GM19025 (cell line): Measurements from ENCODE around the gene ZBTB34.

ENCODE experiments used
- ATAC-seq: cut with Tn5 transposase; IDR thresholded peaks from one replicate; pipeline ENCODE4 v1.9.1; 2021; ENCODE audit warnings: mild to moderate bottlenecking, low read depth, moderate library complexity; ENCODE audit not compliant: unreplicated experiment

Gene ZBTB34

DNA sequence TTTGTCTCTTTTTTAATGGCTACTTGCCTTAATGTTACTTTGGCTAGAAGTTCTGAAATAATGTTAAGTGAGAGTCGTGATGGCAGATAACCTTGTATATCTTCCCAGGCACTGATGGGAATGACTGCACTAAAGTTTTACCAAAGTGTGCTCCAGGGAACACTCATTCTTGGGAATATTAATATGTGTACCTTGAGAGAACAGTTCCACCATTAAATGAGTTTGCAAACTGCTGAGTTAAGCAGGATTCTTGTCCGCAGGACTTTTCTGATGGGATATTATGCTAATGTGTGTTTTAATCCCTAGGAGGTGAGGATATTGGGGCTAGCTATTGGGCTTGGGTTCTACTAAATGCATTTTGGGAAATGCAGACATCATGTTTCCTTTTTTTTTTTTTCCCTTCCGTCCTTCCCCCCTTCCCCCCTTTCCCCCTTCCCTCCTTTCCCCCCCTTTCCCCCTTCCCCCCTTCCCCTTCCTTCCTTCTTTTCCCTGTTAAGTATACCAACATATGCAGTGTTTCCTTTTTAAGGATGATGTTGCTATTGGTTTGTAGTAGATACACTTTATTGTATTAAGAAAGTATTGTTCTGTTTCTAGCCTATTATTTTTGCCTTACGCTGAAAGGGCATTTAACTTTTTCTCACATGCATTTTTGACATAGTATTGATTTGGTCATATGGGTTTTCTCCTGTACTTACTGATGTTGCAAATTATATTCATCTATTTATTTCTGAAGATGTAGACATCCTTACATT, 15.5 kb downstream of the ZBTB34 start:
- ATAC-seq = no peak

DNA sequence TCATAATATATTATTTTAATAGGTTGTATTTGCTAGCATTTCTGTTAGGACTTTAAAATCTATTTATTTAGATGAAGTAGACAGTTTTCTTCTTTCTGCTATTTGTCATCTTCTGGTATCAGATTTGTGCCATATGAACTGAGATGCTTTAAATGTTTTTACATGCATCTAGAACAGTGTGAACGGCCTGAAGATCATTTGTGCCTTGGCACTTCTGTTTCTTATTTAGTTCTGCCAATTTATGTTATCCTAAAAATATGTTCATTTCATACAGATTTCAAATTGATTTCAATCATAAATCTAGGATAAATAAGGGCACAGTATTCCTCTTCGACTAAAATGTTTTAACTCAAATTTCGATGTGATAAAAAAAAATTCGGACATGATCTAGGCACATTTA, 16.1 kb downstream of the ZBTB34 start:
- no peak for ATAC-seq

DNA sequence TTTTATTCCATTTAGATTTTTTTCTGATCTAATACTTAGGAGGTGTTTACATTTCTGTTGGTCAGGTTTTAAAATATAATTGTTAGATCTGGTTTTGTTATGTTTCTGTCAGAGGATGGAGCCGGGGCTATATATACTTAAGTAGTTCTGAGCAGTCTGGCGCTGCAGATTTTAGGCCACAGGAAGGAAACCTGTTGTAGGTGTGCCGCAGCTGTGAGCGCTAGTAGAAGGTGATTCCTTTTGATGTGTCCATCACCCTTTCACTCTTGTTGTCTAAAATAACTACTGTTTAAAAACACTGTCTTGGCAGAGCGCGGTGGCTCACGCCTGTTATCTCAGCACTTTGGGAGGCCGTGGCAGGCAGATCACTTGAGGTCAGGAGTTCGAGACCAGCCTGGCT, 17.0 kb downstream of the ZBTB34 start:
- ATAC-seq = no peak

DNA sequence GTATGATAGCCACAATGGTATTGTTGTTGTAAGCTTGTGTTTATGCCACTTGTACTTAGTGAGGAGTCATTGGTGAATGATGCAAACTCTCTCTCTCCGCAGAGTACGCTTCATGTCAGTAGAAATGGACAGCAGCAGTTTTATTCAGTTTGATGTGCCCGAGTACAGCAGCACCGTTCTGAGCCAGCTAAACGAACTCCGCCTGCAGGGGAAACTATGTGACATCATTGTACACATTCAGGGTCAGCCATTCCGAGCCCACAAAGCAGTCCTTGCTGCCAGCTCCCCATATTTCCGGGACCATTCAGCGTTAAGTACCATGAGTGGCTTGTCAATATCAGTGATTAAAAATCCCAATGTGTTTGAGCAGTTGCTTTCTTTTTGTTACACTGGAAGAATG, 18.8 kb downstream of the ZBTB34 start:
- ATAC-seq = no peak

DNA sequence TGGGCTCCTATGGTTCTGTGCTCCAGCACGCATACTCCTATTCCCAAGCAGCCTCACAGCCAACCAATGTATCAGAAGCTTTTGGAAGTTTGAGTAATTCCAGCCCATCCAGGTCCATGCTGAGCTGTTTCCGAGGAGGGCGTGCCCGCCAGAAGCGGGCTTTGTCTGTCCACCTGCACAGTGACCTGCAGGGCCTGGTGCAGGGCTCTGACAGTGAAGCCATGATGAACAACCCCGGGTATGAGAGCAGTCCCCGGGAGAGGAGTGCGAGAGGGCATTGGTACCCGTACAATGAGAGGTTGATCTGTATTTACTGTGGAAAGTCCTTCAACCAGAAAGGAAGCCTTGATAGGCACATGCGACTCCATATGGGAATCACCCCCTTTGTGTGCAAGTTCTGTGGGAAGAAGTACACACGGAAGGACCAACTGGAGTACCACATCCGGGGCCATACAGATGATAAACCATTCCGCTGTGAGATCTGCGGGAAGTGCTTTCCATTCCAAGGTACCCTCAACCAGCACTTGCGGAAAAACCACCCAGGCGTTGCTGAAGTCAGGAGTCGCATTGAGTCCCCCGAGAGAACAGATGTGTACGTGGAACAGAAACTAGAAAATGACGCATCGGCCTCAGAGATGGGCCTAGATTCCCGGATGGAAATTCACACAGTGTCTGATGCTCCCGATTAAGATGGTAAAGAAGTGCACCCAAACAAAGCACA, 19.9 kb downstream of the ZBTB34 start:
- ATAC-seq = no peak

DNA sequence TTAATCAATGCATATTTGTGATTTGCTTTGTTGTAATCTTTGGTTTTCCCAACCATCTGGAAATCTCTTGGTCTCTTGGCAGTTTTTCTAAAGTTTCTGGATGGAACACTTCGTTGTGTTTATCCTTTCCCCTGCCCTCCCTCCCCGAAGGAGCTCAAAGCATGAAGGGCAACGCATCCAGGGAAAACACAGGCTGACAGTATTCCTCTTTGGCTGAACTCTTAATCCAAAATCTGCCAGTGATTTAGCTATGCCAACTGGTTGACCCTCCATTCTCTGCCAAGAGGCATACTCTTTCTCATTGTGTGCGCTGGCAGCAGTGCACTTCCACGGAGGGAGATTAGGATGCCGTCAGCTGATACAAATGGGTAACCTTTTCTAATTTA, 20.5 kb downstream of the ZBTB34 start:
- no peak for ATAC-seq

DNA sequence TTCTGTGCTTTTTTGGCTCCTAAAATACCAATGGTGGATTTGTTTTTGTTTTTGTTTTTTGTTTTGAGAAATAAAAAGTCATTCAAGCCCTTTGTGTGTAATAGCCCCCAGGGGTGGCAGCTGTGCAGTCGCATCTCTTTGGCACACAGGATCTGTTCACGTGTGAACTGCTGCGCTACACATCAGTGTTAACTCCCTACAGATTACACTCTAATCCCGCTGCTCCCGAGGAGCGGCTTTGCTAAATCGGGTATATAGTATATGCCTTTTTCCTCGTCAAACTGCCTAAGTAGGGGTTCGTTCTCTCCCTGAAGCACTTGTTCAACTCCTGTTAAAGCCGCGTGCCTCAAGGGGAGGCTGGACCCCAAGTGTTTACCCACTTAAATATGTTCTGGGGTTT, 22.3 kb downstream of the ZBTB34 start:
- no peak for ATAC-seq

DNA sequence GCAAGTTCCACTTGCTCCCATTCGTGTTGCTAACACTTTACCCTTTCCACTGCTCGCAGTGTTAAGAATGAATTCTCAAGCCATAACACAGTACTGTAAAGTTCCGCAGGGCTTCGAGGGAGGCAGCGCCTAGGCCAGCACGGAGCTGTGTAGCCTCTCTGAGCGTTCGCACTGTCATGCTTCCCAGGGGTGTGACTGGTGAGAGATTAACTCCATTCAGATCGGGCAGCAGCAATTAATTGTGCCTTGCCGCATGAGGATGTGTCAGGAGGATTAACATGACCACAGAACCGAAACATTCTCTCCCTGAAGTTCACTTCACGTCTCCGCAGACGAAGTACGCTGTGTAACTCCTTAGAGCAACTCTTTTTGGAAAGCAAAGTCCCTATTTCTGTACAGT, 23.2 kb downstream of the ZBTB34 start:
- ATAC-seq = no peak

DNA sequence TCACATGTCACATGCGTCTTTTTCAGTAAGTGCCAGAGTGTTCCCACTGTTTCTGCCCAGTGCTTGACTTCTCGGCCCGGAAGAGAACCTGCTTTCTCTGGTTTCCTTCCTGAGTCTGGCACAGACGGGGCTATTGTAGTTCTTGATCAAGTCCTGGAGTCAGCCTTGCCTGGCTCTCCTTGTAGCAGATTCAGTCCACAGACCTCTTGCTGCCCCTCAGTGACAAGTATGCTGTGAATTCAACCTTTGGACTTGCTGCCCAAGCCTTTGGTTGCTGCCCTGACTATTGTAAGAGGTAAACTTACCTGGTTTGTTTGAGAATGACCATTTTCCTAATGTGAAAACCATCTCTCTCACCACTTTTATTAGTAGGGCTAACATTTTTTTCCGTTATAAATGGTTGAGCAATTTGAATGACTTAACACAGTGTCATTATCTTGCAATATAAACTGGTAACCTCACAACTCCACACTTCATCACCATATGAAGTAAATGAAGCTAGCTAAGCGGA, 24.7 kb downstream of the ZBTB34 start:
- no peak for ATAC-seq

DNA sequence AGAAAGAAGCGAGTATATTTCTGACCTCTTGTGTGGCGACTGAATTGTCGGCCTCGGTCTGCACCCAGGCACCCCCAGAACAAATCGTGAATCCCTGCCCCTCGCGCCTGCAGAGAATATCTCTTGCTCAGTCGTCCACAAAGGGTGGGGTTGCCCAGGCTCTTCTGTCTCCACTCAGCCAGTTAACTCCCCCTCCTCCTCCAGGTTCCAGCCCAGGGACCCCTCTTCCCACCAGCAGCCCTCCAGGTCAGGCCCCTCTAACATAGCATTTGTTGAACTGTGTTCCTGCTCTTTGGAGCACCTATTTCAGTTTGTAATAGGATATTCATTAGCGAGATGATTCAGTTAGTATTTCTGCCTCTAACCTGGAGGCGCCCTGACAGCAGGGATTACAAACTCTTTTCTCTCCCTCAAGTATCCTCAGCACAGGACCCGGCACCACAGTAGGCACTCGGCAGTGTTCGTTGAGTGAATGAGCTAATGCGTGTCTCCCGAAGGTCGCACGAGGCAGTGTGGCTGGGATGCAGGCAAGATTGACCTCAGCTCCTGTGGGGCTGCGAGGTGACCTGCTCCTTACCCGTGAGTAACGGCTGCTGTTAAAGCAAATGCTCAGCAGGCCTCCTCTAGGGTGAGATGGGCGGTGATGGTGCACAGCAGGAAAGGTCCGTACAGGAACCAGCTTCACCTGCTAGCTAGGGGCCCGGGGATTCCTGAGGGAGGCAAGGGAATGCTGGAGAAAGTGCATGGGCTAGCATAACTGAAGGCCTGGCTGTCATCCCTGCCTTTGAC, 25.8 kb downstream of the ZBTB34 start:
- ATAC-seq = no peak

DNA sequence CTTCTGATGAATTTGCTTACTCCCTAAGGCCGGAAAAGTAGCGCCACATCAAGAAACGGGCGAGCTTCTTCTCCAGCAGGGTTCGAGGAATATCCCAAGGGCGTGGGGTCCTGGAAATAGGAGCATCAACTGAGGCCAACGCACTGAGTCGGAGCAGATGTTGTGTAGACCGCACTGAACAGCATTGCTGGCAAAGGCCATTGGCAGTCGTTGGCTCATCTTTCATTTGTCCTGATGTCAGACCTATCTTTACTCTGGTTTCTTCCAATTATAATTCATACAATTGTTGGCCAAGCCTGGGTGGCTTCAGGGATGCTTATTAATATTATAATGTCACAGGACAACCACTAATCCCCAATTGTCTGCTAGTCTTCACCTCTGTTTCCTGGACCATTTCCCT, 26.5 kb downstream of the ZBTB34 start:
- ATAC-seq = no peak

DNA sequence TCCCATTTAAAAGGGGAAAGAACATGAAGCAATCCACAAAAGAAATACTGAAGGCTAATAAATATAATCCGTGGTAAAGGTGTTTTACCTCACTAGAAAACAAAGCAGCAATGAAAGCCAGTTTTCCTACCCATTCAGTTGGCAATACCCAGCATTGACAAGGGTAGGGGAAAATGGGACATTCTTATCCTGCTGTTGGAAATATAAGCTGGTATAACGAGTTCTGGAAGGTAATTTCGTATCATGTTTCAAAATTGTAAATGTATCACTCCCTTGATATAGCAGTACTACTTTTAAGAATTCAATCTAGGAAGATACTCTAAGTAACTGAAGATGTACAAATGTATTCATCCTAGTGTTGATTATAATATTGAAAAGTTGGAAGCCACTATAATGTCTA, 31.2 kb downstream of the ZBTB34 start:
- no peak for ATAC-seq

DNA sequence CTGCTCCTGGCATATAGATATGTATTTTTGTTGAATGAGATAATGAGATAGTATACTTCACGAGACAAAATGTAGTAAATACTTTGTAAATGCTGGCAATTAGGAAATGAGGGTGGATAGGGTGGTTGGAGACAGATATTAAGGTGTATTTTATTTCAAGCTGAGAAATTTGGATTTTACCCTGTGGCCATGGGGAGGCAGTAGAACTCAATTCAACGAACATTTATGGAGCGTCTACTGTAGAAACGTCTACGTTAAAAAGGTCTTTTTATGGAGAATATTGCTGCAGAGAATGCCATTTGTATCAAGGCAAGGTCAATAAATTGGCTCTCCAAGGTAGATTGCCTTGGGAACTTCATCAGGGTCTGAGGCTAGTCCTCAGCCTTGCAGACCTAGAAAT, 32.6 kb downstream of the ZBTB34 start:
- ATAC-seq = no peak

DNA sequence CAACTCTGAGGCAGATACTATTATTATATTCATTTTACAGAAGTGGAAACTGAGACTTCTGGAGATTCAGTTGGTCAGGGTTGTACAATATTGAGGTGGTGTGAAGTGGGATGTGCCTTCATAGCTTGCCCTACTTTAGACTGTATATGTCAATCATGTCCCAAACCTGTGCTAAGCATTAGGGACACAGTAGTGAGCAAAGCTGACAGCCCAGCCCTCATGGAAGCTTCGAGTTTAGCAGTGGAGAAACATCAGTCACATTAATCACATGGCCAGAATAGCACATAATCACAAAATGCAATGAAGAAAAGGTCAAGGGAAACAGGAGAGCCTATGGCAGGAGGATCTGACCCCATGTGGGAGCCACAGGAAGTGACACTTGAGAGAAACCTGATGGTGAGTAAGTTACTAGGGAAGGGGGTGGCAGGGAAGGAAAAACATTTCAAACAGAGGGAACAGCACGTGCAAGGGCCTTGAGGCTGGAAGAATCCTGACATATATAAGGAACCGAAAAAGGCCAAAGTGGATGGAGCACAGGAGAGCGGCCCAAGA, 33.7 kb downstream of the ZBTB34 start:
- ATAC-seq = no peak

DNA sequence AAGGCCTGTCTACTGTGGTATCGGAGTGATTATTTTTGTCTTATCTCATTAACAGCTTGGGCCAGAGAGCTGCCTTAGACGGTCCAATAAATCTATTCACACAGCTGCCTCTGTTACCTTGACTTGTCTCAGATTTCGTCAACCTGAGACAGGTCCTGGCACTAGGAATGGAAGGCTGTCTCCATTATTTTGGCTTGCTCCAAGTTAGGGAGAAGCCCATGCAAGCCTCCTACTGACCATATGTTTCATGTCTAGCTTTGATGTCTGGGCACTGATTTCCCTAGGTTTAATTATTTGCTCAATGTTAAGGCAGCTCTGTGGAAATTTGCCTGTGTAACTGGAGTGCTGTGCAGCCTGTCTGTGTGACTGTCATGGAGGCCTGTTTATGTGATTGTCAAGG, 41.8 kb downstream of the ZBTB34 start:
- no peak for ATAC-seq

DNA sequence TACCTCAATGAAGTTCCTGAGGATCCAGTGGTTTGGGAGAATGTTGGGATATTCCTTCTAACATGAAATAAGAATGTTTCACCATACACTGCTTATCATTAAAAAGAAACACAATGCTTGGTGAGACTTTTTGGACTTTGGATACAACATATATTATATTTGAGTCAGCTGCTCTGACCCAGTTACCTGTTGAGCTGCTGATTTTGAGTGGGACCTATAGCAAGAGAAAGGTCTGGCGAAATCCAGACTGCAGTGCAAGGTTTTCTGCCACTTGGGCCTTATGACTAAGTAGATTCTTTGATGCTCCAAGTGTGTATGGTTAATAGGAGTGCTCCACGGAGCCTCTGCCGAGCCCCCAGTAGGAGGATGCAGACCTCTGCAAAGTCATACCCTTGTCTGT, 44.1 kb downstream of the ZBTB34 start:
- no peak for ATAC-seq

DNA sequence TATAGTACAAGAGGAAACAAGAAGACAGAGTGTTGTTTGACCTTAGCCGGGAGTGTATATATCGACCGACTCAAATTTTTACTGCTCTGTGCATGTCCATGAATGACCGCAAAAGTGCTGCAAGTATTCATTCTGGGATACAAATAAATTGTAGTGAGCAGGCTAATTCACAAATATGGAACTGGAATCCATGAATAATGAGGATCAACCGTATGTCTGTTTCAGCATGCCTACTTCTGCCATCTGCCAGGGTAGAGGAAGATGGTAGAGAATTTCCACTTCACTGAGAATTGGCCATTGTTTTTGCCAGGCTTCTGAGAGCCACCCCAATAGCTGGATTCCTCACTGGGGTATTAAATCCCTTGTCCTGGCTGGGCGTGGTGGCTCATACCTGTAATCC, 45.7 kb downstream of the ZBTB34 start:
- ATAC-seq = no peak

DNA sequence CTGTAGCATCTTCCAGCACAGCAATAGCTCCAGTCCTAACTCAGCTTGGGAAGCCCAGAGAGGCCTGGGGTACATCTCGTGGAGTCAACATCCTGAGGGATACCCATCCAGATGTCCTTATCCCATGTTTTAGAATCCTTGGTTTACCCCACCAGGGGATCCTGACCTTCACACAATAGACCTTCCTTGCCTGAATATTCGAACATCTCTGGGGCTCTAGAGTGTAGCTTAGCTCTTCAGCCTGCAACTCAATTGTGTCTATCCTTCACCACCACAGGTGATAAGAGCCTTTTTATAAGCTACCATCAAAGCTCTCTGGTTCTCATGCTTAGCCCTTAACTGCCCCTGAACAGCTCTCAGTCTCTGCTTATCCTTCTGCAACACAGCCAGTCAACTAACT, 46.6 kb downstream of the ZBTB34 start:
- ATAC-seq = no peak

DNA sequence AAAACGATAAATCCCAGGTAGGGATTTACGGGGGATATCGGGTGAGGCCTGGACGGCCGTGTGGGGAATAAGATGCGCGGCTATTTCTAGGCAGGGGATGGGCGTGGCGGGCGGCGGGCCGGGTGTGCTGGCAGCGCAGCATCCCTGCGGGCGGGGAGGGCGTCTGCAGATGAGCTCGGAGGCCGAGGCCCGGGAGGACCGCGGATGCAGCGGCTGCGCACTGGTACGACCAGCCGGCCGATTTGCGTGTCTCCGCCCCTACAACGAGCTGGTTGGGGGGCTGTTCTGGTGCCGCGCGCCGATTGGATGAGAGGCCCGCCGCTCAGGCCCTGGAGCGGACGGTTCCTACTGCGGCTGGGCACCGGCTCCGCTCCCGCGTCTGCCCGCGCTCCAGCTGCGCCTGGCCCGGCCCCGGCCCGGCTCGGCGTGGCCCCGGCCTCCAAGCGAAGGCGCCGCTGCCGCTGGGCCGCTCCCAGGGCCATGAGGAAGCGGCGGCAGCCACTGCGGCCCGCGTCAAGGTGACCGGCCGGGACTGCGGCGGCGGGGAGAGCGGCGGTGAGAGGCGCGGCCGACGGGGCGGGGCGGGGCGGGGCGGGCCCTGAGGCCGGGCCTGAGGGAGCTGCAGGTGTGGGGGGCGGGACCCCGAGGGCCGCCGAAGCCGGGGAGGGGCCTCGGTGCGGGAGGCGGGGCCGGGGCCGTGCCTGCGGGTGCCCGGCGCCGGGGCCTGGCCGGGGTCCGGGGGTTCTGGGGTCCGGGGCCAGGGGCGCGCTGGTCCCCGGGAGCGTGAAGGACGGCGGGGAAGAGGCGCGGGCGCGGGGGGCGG, 54.2 kb downstream of the ZBTB34 start, which contains the start of gene RALGPS1:
RALGPS1 (plus strand) TSS at position 325 of the 823 bp plus-strand sequence. CDS start 47,508 bp downstream, outside the sequence.
- ATAC-seq = peak; percentile 96

DNA sequence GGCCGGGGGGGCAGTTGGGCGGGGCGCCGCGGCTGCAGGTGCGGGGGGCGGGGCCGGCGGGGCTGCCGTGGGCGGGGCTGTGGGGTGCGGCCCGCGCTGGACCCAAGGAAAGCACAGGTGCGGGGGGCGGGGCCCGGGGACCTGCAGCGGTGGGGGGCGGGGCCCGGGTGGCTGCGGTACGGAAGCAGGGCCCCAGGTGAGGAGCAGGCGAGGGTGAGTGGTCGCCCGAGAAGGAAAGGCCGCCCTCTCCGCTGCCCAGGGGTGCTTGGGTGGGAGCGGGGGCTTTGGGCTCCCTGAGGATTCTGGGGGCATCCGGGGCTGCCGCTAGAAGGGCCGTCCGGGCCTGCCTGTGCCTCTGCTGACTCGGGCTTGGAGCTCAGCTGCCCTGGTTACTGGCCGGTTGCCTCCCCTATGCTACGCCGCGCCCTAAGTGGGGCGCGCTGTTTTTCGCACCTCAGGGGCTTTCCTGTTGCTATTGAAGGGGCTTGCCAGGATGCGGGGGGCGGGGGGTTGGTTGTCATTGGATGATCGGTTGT, 54.9 kb downstream of the ZBTB34 start:
- peak; percentile 1 for ATAC-seq
